ENCODE results near the gene KLF6. TPM values are rescaled to one million over a fixed set of nuclear protein-coding genes. Genes with fewer than 3 reads are reported as not detected.

KLF6 gene
- total and polyA plus RNA-seq, 2 of the 4 experiments (the other 2 are of a cell fraction): 69.0 to 123 TPM

DNA sequence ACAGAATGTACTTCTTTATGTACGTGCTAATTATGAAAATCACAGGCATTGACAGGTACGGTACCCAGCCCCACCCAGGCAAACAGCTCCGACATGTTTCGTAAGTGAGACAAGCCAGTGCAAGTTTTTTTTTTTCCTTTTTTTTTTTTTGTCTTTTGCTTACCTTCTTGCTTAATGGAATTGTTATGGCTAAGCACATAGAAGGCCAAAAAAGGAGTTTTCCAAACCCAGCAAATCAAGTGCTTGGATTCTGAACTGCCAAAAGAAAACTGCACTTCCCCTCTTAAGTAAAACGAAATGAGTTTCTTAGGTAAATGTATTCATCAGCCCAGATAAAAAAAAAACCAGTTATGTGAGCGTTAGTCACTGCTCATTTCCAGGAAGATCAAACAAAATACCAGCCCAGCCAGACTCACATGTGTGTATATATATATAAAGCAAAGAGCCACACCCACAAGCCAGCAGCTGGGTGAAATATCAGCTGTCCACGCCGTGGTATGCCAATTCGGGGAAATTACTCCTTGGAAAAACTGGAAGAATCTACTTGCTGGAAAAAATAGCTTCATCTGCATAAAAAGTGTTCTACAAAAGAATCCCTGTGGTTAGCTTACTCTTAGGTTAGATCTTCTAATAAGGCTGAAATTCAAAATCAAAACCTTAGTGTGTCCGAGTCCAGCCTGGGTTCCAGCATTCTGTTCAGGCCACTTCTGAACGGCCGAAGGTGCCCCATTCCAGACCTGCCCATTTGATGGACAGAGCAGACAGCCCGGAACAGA lies 8.0 kb downstream of the KLF6 start:
- Histone ChIP-seq H3K18ac (ENCODE audit: low read depth, low read length) (peak overlapping the region; percentile 4; the same call in 1 of the 2 replicates), H3K27me3 (ENCODE audit: control insufficient read depth, insufficient read depth, low read length) (no peaks in the 10 kb centered on the region), H3K9ac (ENCODE audit: low read depth, low read length) (peak overlapping the region; percentile 56), H3K23ac (ENCODE audit: low read depth, low read length) (peak overlapping the region; percentile 75), H3K56ac (ENCODE audit: extremely low read depth, insufficient read depth, low read length) (no peak overlapping the region), H2AFZ (replicated peaks; ENCODE audit: low read length, poor library complexity) (no peak overlapping the region), H2BK5ac (ENCODE audit: low read depth, low read length, poor library complexity, severe bottlenecking) (peak overlapping the region; percentile 68), H3K14ac (replicated peaks; ENCODE audit: low read depth, low read length) (no peak overlapping the region; the same call in 1 of the 2 replicates), H3K9me1 (ENCODE audit: insufficient read depth, low read length) (peaks cover 19% of the 10 kb centered on the region), H3K4me3 (ENCODE audit: insufficient read depth, low read depth, low read length) (no peak overlapping the region), H2BK120ac (ENCODE audit: low read depth, low read length) (peak overlapping the region; percentile 39; the same call in 1 of the 2 replicates), H4K91ac (ENCODE audit: insufficient read depth, low read depth, low read length) (peak overlapping the region; percentile 28; the same call in 1 of the 2 replicates), H3K9me3 (ENCODE audit: control insufficient read depth, insufficient read depth, low read length) (no peaks in the 10 kb centered on the region), H3K4me1 (ENCODE audit: control insufficient read depth, insufficient read depth, low read length) (peaks cover 32% of the 10 kb centered on the region), H4K8ac (ENCODE audit: low read depth in 2 of 2, low read length in 2 of 2) (peak overlapping the region in 1 of 2 experiments; percentile 54; a peak in 1 of 4 replicates), H4K20me1 (ENCODE audit: insufficient read depth, low read length) (peaks cover 69% of the 10 kb centered on the region), H2AK9ac (replicated peaks; ENCODE audit: low read depth, low read length, poor library complexity) (no peak overlapping the region), H3K27ac (ENCODE audit: insufficient read depth, low read length) (peak overlapping the region; percentile 90), H3K36me3 (ENCODE audit: control insufficient read depth, insufficient read depth, low read length) (peaks cover 51% of the 10 kb centered on the region), H2BK20ac (ENCODE audit: low read depth, low read length) (peak overlapping the region; percentile 50; the same call in 1 of the 2 replicates), H4K5ac (ENCODE audit: low read depth, low read length) (no peak overlapping the region; the same call in 1 of the 2 replicates), H2BK15ac (ENCODE audit: low read depth, low read length) (no peak overlapping the region), H3K4me2 (ENCODE audit: low read depth, low read length) (0 out of 2 replicates have a peak overlapping the region, but pooled peaks have one; percentile 1), H2AK5ac (ENCODE audit: low read depth, low read length) (peak overlapping the region; percentile 87; the same call in 1 of the 2 replicates), H3K4ac (ENCODE audit: low read depth, low read length) (peak overlapping the region; percentile 52), H3K79me1 (ENCODE audit: low read depth in 1 of 2, low read length in 2 of 2) (peaks cover 0 to 51% of the 10 kb centered on the region in 2 experiments; a peak in 2 of 4 replicates)
- ATAC-seq (ENCODE audit: low read depth) (peak; percentile 21), DNase-seq (peak; percentile 94)
- in situ Hi-C loops (cut with MboI; ENCODE audit: low sequenced_read_pairs) (loop anchor here (10.0 kb wide), 4 partner anchors 312 to 582 kb away; no protein-coding TSS in a partner anchor), dilution Hi-C loops (cut with HindIII; ENCODE audit: low sequenced_read_pairs, unreplicated experiment) (no loop called here), intact Hi-C loops (cut with micrococcal nuclease) (loop anchor here (1.0 to 5.0 kb wide), 4 partner anchors 155 to 580 kb away; no protein-coding TSS in a partner anchor)
- 70% methylated on average over 2 of the region's 13 CpGs; no CpG with 5 or more reads in 1 of the 2 experiments for WGBS, 2 experiments (ENCODE audit: extremely low coverage in 2 of 2, insufficient read length in 1 of 2)
- TSS peak; percentile 6 for BruUV-seq (replicated peaks)
- ChIA-PET CTCF (interaction anchor here (0.6 to 0.8 kb wide), 6 partner anchors 76 to 595 kb away, joined by 3 to 4 read pairs (median 3); no protein-coding TSS in a partner anchor), POLR2A (ENCODE audit: unreplicated experiment) (interaction anchor here (0.6 to 1.0 kb wide), 3 partner anchors 76 to 988 kb away, joined by 3 to 9 read pairs (median 6); no protein-coding TSS in a partner anchor)
- TF ChIP-seq USF2 (IDR thresholded peaks at IDR 0.05; ENCODE audit: low read depth, low read length) (0 out of 2 replicates have a peak, but pooled peaks have one; percentile 2), BHLHE40 (IDR thresholded peaks at IDR 0.05; ENCODE audit: low read depth, low read length) (peak; percentile 24; the same call in 1 of the 2 replicates), RCOR1 (IDR thresholded peaks at IDR 0.05; ENCODE audit: insufficient replicate concordance, low read length) (no peak), CEBPB (IDR thresholded peaks at IDR 0.05; ENCODE audit: low read depth, low read length) (0 out of 2 replicates have a peak, but pooled peaks have one; percentile 11), MXI1 (IDR thresholded peaks at IDR 0.05; ENCODE audit: borderline replicate concordance, low read depth, low read length) (peak; percentile 89), CTCF (conservative IDR thresholded peaks at IDR 0.05; ENCODE audit: low read depth, low read length) (no peak), MAZ (IDR thresholded peaks at IDR 0.05; ENCODE audit: borderline replicate concordance, low read depth, low read length) (no peak), MAFK (IDR thresholded peaks at IDR 0.05; ENCODE audit: low read depth, low read length) (peak; percentile 50), RAD21 (IDR thresholded peaks at IDR 0.05; ENCODE audit: low read length) (no peak), POLR2A (IDR thresholded peaks at IDR 0.05; ENCODE audit: low read depth, low read length) (no peak; the same call in none of the 2 replicates), RFX5 (IDR thresholded peaks at IDR 0.05; ENCODE audit: low read depth, low read length) (no peak)
- TF ChIP-seq, protein P1, sequence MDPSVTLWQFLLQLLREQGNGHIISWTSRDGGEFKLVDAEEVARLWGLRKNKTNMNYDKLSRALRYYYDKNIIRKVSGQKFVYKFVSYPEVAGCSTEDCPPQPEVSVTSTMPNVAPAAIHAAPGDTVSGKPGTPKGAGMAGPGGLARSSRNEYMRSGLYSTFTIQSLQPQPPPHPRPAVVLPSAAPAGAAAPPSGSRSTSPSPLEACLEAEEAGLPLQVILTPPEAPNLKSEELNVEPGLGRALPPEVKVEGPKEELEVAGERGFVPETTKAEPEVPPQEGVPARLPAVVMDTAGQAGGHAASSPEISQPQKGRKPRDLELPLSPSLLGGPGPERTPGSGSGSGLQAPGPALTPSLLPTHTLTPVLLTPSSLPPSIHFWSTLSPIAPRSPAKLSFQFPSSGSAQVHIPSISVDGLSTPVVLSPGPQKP (IDR thresholded peaks at IDR 0.05; ENCODE audit: borderline replicate concordance, low read depth, low read length): no peak
